Hepatocyte (in vitro differentiated cells): ENCODE measurements around the gene ZIC1.

ENCODE experiments used
- EZH2 ChIP-seq: fragments of 200-600 bp; sonication (generic); IDR thresholded peaks from 2 replicates; pipeline ENCODE4 v1.6.1; 2016; ENCODE audit warnings: antibody characterized with exemption, mild to moderate bottlenecking, borderline replicate concordance
- TF ChIP-seq, protein P1 (sequence below): fragments of 200-600 bp; sonication (generic); IDR thresholded peaks from 2 replicates; pipeline ENCODE4 v1.5.1; 2016; ENCODE audit warnings: antibody characterized with exemption, mild to moderate bottlenecking; ENCODE audit not compliant: poor library complexity

DNA sequence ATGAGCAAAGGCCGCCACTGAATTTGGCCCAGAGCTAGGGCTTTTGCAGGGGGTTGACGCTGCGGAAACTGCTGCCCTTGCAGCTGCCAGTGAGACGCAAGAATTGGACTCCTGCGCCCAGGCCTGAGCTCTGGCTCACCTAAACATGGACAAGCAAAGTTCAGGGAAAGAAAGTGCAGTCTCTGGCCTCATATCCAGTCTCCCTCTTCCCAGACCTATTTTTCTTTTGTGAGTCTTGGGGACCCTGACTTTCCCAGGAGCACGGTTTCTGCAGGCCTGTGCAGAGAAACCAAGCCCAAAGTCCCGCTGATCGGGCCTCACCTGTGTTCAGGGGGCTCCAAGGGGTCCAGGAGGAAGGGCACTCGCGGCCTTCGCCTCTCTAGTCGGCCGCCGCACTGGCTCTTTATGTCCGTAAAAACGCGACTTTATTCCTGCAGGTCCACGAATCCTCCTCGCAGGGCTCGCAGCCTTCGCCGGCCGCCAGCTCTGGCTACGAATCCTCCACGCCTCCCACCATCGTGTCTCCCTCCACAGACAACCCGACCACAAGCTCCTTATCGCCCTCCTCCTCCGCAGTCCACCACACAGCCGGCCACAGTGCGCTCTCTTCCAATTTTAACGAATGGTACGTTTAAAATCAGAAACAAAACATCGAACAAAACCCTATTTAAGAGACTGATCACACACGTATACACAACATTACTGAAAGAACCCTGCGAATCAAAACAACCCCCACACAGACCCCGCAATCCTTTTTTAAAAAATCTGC, 3.9 kb downstream of the ZIC1 start:
- TF ChIP-seq EZH2, result peak; percentile 26
- TF ChIP-seq, protein P1, sequence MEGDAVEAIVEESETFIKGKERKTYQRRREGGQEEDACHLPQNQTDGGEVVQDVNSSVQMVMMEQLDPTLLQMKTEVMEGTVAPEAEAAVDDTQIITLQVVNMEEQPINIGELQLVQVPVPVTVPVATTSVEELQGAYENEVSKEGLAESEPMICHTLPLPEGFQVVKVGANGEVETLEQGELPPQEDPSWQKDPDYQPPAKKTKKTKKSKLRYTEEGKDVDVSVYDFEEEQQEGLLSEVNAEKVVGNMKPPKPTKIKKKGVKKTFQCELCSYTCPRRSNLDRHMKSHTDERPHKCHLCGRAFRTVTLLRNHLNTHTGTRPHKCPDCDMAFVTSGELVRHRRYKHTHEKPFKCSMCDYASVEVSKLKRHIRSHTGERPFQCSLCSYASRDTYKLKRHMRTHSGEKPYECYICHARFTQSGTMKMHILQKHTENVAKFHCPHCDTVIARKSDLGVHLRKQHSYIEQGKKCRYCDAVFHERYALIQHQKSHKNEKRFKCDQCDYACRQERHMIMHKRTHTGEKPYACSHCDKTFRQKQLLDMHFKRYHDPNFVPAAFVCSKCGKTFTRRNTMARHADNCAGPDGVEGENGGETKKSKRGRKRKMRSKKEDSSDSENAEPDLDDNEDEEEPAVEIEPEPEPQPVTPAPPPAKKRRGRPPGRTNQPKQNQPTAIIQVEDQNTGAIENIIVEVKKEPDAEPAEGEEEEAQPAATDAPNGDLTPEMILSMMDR, result no peak
